Testis (tissue), 2 donors: Measurements from ENCODE around the gene GALNT9.

ENCODE experiments used
- POLR2A ChIP-seq: fragments of 450-650 bp; IDR thresholded peaks from one replicate; pipeline ENCODE4 v1.6.1; 2017; ENCODE audit warnings: antibody characterized with exemption, mild to moderate bottlenecking, moderate library complexity
- TF ChIP-seq, protein P1 (sequence below), 3 experiments: fragments of 450-650 bp in 2 of 3; fragments of 200-600 bp in 1 of 3; sonication (generic) in 1 of 3; IDR thresholded peaks; one replicate each; pipeline ENCODE4 v1.5.1; 2016 to 2019; ENCODE audit warnings: antibody characterized with exemption in 3 of 3, mild to moderate bottlenecking in 2 of 3, moderate library complexity in 1 of 3

DNA sequence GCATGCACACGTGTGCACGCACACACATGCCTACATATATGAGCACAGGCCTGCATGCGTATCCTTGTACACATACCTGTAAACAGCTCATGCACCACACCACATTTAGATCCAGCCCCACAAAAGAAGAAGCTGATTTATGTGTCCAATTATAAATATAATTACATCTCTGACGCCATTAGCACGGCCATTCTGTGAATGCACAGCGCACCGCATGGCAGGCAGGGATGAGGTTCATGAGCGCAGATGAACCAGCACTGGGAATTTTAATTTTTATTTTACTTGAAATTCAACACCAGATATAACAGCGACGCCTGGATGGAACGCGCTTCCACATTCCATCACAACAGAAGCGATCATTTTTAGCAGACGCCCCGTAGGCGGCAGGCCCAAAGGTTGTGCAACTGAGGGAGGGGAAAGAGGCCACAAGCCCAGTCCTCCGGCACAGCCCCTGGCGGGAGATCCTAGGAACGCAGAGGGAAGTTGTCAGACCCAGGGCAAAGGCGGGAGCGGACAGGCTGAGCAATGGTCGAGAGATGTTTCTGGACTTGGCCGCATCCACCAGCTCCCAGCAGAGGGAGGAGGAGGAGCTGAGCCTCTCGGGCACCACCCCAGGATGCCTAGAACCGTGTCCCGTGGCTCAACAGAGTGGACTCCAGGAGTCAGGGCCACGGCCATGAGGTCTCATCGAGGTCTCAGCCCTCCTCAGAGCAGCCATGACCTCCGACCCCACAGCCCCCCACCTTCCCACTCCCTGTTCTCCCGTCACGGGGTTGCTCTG is 37.9 kb upstream of the GALNT9 start:
- TF ChIP-seq, protein P1, sequence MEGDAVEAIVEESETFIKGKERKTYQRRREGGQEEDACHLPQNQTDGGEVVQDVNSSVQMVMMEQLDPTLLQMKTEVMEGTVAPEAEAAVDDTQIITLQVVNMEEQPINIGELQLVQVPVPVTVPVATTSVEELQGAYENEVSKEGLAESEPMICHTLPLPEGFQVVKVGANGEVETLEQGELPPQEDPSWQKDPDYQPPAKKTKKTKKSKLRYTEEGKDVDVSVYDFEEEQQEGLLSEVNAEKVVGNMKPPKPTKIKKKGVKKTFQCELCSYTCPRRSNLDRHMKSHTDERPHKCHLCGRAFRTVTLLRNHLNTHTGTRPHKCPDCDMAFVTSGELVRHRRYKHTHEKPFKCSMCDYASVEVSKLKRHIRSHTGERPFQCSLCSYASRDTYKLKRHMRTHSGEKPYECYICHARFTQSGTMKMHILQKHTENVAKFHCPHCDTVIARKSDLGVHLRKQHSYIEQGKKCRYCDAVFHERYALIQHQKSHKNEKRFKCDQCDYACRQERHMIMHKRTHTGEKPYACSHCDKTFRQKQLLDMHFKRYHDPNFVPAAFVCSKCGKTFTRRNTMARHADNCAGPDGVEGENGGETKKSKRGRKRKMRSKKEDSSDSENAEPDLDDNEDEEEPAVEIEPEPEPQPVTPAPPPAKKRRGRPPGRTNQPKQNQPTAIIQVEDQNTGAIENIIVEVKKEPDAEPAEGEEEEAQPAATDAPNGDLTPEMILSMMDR (IDR thresholded peaks at IDR 0.05), result no peak
- no peak for TF ChIP-seq POLR2A
